ENCODE data around the gene BEST4.
"Not testable (repeated sequence)": the region's sequence is repeated elsewhere in the genome, so short reads cannot be mapped to it uniquely, and the experiment has no call there.

BEST4 gene

GRCh38 chr1:44801491-44802305 is 13.7 kb upstream of the BEST4 start:
- no peak for DNase-seq (ENCODE audit: low read depth)

DNA sequence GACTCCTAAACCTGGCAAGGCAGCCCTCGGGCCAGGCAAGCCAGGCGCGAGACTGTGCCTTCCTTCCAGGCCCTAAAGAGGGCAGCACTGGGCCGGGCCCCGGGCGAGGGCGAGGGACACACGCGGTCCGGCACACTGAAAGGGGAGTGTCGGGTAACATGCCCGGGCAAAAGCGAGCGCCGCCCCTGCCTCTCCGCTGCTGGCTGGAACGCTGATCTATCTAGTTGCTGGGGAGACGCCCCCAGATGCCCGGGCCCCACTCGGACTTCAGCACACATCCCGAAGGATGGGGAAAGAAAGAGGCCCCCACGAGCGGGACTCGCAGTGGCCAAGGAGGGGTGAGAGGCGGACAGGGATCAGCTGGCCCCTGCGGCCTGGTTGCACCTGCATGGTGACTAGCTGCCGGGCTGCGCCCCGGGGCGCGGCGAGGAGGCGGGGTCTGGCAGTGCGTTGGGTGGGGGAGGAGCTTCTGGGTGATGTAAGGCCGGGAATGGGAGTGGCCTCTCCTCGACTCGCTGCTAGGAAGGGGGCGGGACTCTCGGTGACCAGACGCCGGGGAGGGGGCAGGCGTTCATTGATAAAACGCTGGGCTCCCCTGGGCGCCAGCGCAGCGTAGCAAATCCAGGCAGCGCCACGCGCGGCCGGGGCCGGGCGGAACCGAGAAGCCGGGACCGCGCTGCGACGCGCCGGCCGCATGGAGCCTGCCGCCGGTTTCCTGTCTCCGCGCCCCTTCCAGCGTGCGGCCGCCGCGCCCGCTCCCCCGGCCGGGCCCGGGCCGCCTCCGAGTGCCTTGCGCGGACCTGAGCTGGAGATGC is 12.0 kb upstream of the BEST4 start, which contains the start of gene PLK3:
Gene PLK3, plus strand, starts transcription at position 608 of the 815 bp plus-strand sequence. Its CDS starts 87 bp downstream, at position 695.
- DNase-seq (ENCODE audit: low read depth): peak; percentile 87

DNA sequence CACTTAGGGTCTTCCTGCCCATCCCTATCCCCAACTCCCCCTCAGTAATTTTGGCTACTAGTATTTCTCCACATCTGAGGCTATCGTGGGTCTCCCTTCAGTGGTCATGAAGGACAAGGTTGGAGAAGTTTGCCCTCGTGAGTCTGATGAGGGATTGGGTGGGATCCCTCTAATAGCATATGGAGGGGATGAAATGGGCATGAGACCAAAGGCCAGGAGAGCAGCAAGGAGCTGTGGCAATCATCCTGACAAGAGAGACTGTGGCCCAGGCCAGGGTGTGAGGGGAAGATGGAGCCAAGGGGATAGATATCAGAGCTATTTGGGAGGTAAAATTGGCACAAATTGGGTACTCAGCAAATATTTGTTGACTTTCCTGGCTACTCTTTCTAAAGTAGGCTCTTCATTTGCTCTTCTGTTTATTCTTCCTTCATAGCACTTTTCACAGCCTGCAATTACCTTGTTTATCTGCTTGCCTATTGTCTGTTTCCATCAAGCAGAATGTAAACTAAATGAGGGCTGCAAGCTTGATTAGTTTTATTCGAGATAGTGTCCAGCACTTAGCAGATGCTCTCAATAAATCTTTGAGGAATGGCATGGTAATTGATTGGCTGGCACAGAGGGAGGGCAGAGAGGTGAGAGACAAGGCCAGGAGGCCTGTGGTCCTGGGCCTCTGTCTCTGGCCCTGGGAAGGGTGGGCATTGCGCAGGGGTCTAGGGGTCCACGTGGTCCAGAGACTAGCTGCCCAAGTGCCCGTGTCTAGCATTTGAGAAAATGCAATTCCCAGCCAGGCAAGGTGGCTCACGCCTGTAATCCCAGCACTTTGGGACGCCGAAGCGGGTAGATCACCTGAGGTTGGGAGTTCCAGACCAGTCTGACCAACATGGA is 10.8 kb upstream of the BEST4 start:
- no peak for DNase-seq (ENCODE audit: low read depth)

GRCh38 chr1:44797886-44798285 is 9.9 kb upstream of the BEST4 start:
- DNase-seq (ENCODE audit: low read depth): not testable (repeated sequence)

DNA sequence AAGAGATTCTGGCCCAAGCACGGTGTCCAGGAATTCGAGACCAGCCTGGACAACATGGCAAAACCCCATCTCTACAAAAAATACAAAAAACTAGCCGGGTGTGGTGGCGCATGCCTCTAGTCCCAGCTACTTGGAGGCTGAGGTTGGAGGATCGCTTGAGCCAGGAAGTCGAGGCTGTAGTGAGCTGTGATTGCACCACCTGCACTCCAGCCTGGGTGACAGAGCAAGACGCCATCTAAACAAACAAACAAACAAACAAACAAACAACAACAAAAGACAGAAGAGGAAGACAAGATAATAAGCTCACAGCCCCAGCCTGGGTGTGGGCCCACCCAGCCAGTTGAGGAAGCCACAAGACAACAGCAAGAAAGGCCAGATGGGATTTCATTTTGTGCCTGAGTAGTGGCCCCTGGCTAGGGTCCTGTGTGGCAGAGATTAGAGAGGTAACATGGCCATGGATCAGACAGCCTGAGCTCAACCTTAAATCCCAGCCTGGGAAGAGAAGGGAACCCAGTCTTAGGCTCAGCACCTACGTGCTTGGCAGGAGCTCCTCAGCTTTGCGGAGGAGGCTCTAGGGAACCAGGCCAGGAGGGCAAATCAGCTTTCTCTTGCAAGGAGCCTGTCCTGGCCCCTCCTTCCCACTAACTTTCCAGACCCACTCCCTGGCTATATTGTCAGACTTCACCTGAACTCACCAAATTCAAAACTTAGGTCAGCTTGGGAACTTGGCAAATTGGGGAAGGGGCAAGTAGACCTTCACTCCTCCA is 4.9 kb upstream of the BEST4 start:
- no peak for DNase-seq (ENCODE audit: low read depth)

DNA sequence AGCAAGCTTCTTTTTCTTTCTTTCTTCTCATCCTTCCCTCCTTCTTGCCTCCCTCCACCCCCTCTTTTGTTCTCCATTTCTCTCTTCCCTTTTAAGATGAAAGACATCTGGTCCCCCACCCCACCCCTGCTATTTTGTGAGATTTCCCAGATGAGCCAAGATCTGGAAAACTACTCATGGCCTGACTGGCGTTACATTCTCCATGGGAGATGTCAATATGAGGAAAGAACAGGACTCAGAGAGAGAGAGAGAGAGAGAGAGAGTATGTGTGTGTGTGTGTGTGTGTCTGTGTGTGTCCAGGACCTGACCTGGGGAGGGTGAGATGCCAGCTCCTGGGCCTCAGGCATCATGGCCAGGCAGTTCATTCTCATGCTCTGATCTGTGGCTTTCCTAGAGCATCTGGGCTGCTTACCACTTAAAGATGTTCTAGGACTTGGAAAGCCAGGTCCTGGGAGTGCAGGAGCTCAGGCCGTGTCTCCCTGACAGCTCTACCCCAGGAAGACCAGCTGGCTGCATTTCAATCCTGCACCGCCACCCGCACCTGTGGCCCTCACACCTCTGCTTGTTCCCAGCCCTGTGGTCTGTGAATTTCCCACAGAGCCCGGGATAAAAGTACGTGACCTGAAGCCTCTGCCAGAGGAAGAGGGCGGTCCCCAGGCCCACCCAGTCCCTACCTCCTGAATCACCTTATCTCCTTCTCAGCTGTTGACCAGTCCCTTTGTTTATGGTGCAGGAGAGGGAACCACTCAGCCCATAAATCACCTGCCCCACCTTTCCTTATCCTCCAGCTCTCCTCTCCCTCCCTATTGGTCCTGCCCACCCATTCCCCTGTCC is 3.2 kb upstream of the BEST4 start:
- DNase-seq (ENCODE audit: low read depth): no peak

- DNase-seq (ENCODE audit: low read depth): no peak
Observed at GRCh38 chr1:44787506-44787905, 464 bp downstream of the BEST4 start.

GRCh38 chr1:44786841-44787426 is 1.0 kb downstream of the BEST4 start:
- no peak for DNase-seq (ENCODE audit: low read depth)

- no peak for DNase-seq (ENCODE audit: low read depth)
Observed at GRCh38 chr1:44786138-44786840, 1.7 kb downstream of the BEST4 start.

DNA sequence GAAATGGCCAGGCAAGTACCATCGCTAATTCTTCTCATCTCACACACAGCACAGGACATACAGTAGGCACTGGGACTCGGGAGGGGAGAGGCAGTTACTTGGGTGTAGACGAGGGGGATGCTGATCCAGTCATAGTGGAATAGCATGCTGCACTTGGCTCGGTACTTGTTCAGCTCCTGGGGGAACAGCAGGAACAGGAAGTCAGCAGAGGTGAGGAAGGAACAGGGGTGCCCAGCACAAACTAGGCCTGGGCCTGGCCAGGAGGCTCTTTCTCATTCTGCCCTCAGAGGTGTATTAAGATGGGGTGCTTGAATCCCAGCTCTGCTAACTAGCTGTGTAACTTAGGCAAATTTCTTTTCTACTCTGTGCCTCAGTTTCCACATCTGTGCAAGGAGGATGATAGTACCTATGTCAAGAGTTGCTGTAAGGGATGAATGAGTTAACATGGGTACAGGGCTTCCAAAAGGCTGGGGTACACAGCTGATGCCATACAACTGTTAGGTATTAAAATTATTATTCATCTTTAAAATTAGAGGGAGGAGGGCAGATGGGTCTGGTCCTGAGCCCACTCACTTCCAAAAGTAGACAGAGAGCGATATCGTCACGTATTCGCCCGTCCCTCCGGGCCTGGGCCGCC is 2.4 kb downstream of the BEST4 start:
- DNase-seq (ENCODE audit: low read depth): no peak

DNA sequence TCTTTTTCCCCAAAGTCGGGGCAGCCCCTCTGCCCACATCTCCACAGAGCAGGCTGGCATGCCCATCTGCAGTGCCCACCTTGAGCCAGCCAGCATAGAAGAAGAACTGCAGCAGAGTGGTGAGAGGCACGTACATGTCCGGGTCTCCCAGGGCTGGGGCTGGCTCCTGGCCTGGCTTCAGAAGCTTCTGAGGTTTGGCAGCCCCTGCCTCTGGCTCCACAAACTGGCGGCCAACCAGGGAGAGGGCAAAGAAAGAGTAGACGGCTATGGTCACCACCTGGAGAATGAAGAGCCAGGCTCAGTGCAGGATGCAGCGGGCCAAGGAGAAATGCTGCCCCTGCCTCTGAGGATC is 3.0 kb downstream of the BEST4 start:
- no peak for DNase-seq (ENCODE audit: low read depth)

DNA sequence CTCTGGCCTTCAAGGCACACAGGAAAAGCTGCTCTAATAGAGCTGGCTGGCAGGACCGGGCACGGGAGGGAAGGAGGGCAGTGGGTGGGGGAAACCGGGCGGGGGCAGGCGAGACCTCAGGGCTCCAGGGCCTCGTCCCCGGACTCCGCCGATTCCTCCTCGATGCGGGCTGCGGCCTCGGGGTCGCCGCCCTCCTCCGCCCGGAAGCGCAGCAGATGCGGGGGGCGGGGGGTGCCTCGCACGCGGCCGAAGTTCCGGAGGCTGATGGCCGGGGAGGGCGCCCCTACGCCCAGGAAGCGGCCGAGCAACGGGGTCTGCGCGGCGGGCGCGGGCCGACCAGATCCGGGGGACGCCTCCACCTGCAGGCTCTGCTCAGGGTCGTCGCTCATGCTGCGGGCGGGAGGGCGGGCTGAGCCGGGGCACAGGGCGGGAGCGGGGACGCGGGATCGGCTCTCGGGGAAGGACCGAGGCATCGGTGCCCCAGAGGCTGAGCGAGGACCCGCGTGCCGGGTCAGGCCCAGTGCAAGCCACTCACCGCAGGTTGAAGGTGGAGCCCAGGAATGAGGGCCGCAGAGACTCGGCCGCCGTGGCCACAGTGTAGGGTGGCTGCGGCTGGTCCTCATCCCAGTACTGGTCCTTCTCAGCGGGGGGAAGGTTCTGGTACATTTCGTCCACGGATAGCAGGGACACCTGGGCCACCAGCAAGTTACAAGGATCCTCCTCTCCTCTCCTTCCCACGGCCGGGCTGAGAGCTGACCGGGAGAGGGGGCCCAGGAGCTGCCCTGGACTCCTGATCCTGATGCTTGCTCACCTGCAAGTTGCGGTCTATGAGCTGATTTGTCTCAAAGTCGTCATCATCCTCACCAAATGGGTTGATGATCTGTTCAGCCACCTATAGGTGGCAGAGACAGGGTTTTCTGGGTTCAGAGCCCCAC is 3.6 kb downstream of the BEST4 start:
- no peak for DNase-seq (ENCODE audit: low read depth)

DNA sequence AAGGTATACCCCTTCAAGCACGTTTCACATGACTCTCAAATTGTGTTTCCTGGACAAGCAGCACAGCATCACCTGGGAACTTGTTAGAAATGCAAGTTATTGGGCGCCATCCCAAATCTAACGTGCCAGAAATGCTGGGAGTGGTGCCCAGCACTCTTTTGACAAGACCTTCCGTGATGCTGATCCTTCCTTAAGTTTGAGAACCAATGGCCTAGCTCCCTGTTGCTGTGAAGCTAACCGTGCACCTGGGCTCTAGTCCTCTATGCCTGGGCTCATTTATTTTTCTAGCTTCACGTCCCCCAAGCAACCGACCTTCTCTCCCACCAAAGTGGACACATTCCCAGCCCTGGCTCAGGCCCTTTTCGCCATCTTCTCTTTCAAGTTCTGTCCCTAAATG is 4.3 kb downstream of the BEST4 start:
- no peak for DNase-seq (ENCODE audit: low read depth)

DNA sequence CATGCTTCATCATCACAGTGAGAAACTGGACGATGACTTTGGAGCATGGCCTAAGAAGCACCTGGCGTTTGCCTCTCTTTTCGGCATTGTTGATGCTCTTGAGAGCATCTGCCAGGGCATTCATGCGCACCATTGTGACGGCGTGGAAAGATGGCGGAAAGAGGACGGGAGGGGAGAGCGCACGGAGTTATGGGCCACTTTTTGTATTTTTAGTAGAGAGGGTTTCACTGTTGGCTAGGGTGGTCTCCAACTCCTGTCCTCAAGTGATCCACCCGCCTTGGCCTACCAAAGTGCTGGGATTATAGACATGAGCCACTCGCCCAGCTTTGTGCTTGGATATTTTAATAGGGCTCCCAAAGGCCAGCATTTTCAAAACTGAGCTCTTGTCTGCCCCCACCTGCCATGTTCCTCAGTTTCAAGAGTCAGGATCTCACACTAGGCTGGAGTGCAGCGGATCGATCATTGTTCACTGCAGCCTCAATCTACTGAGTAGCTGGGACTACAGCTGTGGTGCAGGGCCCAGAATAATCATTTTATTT is 7.3 kb downstream of the BEST4 start:
- no peak for DNase-seq (ENCODE audit: low read depth)

DNA sequence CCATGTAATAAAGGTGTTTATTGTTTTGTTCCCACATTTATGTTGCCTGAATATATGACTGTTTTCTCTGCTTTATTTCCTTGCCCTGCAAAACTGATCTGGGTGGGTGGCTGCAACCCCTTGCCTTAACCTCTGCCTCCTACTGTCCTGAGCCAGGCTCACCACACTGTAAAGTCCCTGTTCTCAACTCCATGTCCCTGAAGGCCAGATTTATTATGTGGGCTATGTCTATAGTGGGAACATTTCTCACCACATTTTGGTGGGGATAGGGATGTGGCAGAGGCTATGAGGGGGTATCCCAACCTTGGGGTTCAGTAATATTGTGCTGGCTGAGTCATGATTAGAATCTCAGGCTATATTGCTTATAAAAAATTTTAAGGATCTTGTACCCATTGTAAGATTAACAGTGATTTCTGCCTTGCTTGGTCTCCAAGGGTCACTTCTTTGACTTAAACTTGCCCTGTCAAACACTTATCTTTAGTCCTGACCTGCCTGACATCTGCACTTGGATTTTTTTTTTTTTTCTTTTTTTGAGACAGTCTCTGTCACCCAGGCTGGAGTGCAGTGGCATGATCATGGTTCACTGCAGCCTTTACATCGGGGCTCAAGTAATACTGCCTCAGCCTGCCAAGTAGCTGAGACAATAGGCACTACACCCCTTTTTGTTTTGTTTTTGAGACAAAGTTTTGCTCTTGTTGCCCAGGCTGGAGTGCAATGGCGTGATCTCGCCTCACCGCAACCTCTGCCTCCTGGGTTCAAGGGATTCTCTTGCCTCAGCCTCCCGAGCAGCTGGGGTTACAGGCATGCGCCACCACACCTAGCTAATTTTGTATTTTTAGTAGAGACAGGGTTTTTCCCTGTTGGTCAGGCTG is 9.0 kb downstream of the BEST4 start:
- DNase-seq (ENCODE audit: low read depth): no peak

DNA sequence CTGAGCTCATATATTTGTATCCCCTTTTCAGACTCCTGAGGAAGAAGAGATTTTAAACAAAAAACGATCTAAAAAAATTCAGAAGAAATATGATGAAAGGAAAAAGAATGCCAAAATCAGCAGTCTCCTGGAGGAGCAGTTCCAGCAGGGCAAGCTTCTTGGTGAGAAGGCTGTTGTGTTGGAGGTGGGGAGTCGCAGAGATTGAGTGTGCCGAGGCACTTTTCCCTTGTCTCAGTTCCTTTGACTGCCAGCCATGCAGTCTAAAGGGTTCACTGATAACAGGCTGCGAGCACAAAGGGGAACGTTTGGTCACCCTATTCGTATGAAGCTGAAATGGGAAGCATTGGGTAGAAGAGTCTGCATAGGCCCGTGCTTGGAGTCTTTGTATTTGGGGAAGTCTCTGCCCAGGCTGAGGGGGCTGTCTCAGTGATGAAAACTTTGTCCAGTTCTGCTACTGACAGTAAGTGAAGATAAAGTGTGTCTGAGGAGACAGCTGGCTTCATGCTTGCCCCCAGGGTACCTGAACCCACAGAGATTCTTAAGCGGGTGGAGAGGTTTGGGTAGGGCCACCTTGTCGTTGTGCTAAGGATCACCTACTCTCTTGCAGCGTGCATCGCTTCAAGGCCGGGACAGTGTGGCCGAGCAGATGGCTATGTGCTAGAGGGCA is 9.9 kb downstream of the BEST4 start:
- no peak for DNase-seq (ENCODE audit: low read depth)

All from stimulated activated CD8-positive, alpha-beta memory T cell treated with anti-CD3 and anti-CD28 coated beads, Interleukin-15, amount 100 ng/mL, for 24 hours (primary cell).